ENCODE measurements around the gene TCHP.
"Not testable (repeated sequence)": the region's sequence is repeated elsewhere in the genome, so short reads cannot be mapped to it uniquely, and the experiment has no call there.

DNA sequence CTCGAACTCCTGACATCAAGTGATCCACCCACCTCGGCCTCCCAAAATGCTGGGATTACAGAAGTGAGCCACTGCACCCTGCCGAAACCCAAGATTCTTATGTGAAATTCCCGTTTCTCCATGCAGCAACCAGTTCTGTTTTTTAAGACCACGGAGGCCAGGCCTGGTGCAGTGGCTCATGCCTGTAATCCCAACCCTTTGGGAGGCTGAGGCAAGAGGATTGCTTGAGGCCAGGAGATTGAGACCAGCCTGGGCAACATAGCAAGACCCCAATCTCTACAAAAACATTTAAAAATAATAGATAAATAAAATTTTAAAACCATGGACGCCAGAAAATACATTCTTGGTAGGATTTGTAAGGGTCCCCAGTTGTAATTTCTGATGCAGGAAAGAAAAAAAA, 49.6 kb upstream of the TCHP start:
- TF ChIP-seq POLR2A (IDR thresholded peaks at IDR 0.05; ENCODE audit: low read length); GATA1 (IDR thresholded peaks at IDR 0.05; ENCODE audit: low read depth, low read length): not testable (repeated sequence)
